Effector CD8-positive, alpha-beta T cell (primary cell): ENCODE measurements around the gene PRG3.
"Not testable (repeated sequence)": the region's sequence is repeated elsewhere in the genome, so short reads cannot be mapped to it uniquely, and the experiment has no call there.

Source experiments
- DNase-seq: peaks from one replicate; lab custom pipeline; 2025; lab: John Stamatoyannopoulos, UW

PRG3 gene

GRCh38 chr11:57387289-57388030, 6.5 kb upstream of the PRG3 start:
- no peak for DNase-seq

- DNase-seq = no peak
These were observed 5.4 kb upstream of the PRG3 start for GRCh38 chr11:57386178-57386940.

GRCh38 chr11:57379732-57380131, 1.2 kb downstream of the PRG3 start:
- DNase-seq = no peak

- no peak for DNase-seq
These were observed 2.8 kb downstream of the PRG3 start for GRCh38 chr11:57378186-57378585.

- no peak for DNase-seq
These were observed 3.8 kb downstream of the PRG3 start for GRCh38 chr11:57377107-57377506.

GRCh38 chr11:57376095-57377090, 4.6 kb downstream of the PRG3 start:
- DNase-seq = no peak

GRCh38 chr11:57375490-57375889, 5.5 kb downstream of the PRG3 start:
- DNase-seq = no peak

- DNase-seq = no peak
These were observed 6.0 kb downstream of the PRG3 start for GRCh38 chr11:57374966-57375365.

- no peak for DNase-seq
These were observed 7.8 kb downstream of the PRG3 start for GRCh38 chr11:57373146-57373545.

GRCh38 chr11:57370941-57371340, 10.0 kb downstream of the PRG3 start:
- DNase-seq = no peak

GRCh38 chr11:57370251-57370650, 10.7 kb downstream of the PRG3 start:
- DNase-seq = no peak

GRCh38 chr11:57368845-57369232, 12.1 kb downstream of the PRG3 start:
- no peak for DNase-seq

GRCh38 chr11:57368106-57368844, 12.7 kb downstream of the PRG3 start:
- no peak for DNase-seq

GRCh38 chr11:57364851-57365660, 15.9 kb downstream of the PRG3 start:
- no peak for DNase-seq

- DNase-seq = no peak
These were observed 17.5 kb downstream of the PRG3 start for GRCh38 chr11:57363131-57364080.

- no peak for DNase-seq
These were observed 19.0 kb downstream of the PRG3 start for GRCh38 chr11:57361926-57362325.

GRCh38 chr11:57361420-57361819, 19.5 kb downstream of the PRG3 start:
- DNase-seq = not testable (repeated sequence)

- no peak for DNase-seq
These were observed 20.0 kb downstream of the PRG3 start for GRCh38 chr11:57360991-57361390.

- no peak for DNase-seq
These were observed 20.9 kb downstream of the PRG3 start for GRCh38 chr11:57359896-57360690.
